ENCODE results near the gene IGSF8. TPM values are rescaled to one million over a fixed set of nuclear protein-coding genes. Genes with fewer than 3 reads are reported as not detected.
"Not testable (repeated sequence)": the region's sequence is repeated elsewhere in the genome, so short reads cannot be mapped to it uniquely, and the experiment has no call there.

The IGSF8 gene
- total and polyA plus RNA-seq, 12 donors = 9.7 to 42.9 (median 24.1) TPM

GRCh38 chr1:160127381-160127780 is 29.0 kb upstream of the IGSF8 start:
- DNase-seq = no peak
- WGBS, 4 donors = 91 to 100% (median 94%) methylated on average over 6 to 9 of the region's 9 CpGs
- H3K27ac ChIP-seq = no peak overlapping the region
- TF ChIP-seq CTCF (IDR thresholded peaks at IDR 0.05) = no peak
- no peak for TF ChIP-seq POLR2A (IDR thresholded peaks at IDR 0.05)
- no peaks in the 10 kb centered on the region for H3K9me3 ChIP-seq (replicated peaks in 1 of 3)
- no peaks in the 10 kb centered on the region for H3K36me3 ChIP-seq (replicated peaks in 1 of 2)
- H3K4me3 ChIP-seq = no peak overlapping the region
- H3K4me1 ChIP-seq (replicated peaks in 1 of 2) = peaks cover 0 to 6% of the 10 kb centered on the region in 2 donors
- no peaks in the 10 kb centered on the region for H3K27me3 ChIP-seq
- intact Hi-C loops (cut with DNase I) = no loop called here

GRCh38 chr1:160126342-160126741 is 27.9 kb upstream of the IGSF8 start:
- H3K36me3 ChIP-seq (replicated peaks in 1 of 2); intact Hi-C loops (cut with DNase I); H3K27me3 ChIP-seq; H3K4me3 ChIP-seq; H3K4me1 ChIP-seq (replicated peaks in 1 of 2); H3K9me3 ChIP-seq (replicated peaks in 1 of 3); DNase-seq; H3K27ac ChIP-seq: not testable (repeated sequence)
- WGBS, 4 donors = 65 to 74% (median 66%) methylated on average over 4 of the region's 4 CpGs

- Histone ChIP-seq H3K4me3 (no peak overlapping the region), H3K36me3 (replicated peaks in 1 of 2) (no peaks in the 10 kb centered on the region), H3K27me3 (no peaks in the 10 kb centered on the region), H3K4me1 (replicated peaks in 1 of 2) (peaks cover 0 to 6% of the 10 kb centered on the region in 2 donors), H3K27ac (no peak overlapping the region), H3K9me3 (replicated peaks in 1 of 3) (no peaks in the 10 kb centered on the region)
- DNase-seq = no peak
- intact Hi-C loops (cut with DNase I) = no loop called here
- 55 to 86% (median 78%) methylated on average over 1 of the region's 1 CpG for WGBS, 4 donors
- TF ChIP-seq CTCF (IDR thresholded peaks at IDR 0.05) (no peak), POLR2A (IDR thresholded peaks at IDR 0.05) (no peak)
Measured at GRCh38 chr1:160125746-160126145, 27.3 kb upstream of the IGSF8 start.

GRCh38 chr1:160124705-160125478 is 26.5 kb upstream of the IGSF8 start:
- Histone ChIP-seq H3K36me3 (replicated peaks in 1 of 2) (no peaks in the 10 kb centered on the region), H3K27me3 (no peaks in the 10 kb centered on the region), H3K4me1 (replicated peaks in 1 of 2) (peaks cover 0 to 6% of the 10 kb centered on the region in 2 donors), H3K9me3 (replicated peaks in 1 of 3) (no peaks in the 10 kb centered on the region), H3K27ac (peak overlapping the region in 1 of 5 donors; percentile 66), H3K4me3 (no peak overlapping the region)
- peak; percentile 54 to 81 (median 72) for DNase-seq
- intact Hi-C loops (cut with DNase I) = no loop called here
- TF ChIP-seq POLR2A (IDR thresholded peaks at IDR 0.05) (no peak), CTCF (IDR thresholded peaks at IDR 0.05) (peak in 2 of 6 experiments; percentile 5 to 12)
- 59 to 68% (median 63%) methylated on average over 8 of the region's 8 CpGs for WGBS, 4 donors

GRCh38 chr1:160123726-160124125 is 25.3 kb upstream of the IGSF8 start:
- no peaks in the 10 kb centered on the region for H3K36me3 ChIP-seq (replicated peaks in 1 of 2)
- intact Hi-C loops (cut with DNase I) = no loop called here
- H3K27me3 ChIP-seq = no peaks in the 10 kb centered on the region
- H3K4me3 ChIP-seq = no peak overlapping the region
- no peaks in the 10 kb centered on the region for H3K9me3 ChIP-seq (replicated peaks in 1 of 3)
- H3K4me1 ChIP-seq (replicated peaks in 1 of 2) = peaks cover 0 to 6% of the 10 kb centered on the region in 2 donors
- H3K27ac ChIP-seq = no peak overlapping the region
- DNase-seq = no peak
- TF ChIP-seq POLR2A (IDR thresholded peaks at IDR 0.05) (no peak), CTCF (IDR thresholded peaks at IDR 0.05) (no peak)
